GM21717 (cell line): Measurements from ENCODE around the gene SRR.
"Not testable (repeated sequence)": the region's sequence is repeated elsewhere in the genome, so short reads cannot be mapped to it uniquely, and the experiment has no call there.

Experiments used
- ATAC-seq: cut with Tn5 transposase; IDR thresholded peaks from one replicate; pipeline ENCODE4 v1.9.1; 2021; ENCODE audit warnings: mild to moderate bottlenecking, moderate library complexity; ENCODE audit not compliant: unreplicated experiment

The SRR gene

DNA sequence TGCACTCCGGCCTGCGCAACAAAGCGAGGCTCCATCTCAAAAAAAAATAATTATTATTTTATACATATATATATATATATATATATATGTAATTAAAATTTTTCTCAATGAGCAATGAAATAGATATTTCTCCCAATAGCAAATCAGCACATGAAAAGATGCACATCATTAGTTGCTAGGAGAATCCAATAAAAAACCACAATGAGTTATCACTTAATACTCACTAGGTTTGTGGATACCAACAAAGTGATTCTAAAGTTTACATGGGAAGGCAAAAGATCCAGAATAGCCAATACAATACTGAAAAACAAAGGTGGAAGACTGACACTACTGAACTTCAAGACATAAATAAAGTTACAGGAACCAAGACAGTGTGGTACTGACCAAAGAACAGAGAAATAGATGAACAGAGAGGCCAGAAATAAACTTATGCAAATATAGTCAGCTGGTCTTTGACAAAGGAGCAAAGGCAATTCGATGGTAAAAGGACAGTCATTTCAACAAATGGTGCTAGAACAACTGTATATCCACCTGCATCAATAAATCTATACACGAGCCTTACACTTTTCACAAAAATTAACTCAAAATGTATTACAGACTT is 13.8 kb upstream of the SRR start:
- no peak for ATAC-seq

DNA sequence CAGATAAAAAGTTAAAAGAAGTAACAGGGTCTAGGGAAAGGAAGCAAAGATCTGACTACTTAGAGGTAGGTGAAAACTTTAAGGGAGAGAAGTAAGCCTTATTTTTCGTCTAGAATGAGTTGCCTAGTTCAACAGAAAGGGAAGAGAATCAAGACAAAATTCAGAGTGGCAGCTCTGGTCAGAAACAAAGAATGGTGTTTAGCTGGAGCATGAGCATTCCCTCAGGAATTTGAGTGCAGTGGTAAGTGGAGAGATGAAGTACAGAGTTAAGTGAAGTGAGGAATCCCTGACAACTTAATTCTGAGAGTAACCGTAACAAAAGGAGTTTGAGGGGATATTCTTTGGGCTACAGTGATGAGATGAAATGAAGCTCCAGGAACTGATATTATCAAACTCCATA is 11.7 kb upstream of the SRR start:
- ATAC-seq, result no peak

- no peak for ATAC-seq
Observed at GRCh38 chr17:2295575-2295974, 8.2 kb upstream of the SRR start.

- no peak for ATAC-seq
Observed at GRCh38 chr17:2297023-2297422, 6.7 kb upstream of the SRR start.

GRCh38 chr17:2299136-2299535 is 4.6 kb upstream of the SRR start:
- no peak for ATAC-seq

DNA sequence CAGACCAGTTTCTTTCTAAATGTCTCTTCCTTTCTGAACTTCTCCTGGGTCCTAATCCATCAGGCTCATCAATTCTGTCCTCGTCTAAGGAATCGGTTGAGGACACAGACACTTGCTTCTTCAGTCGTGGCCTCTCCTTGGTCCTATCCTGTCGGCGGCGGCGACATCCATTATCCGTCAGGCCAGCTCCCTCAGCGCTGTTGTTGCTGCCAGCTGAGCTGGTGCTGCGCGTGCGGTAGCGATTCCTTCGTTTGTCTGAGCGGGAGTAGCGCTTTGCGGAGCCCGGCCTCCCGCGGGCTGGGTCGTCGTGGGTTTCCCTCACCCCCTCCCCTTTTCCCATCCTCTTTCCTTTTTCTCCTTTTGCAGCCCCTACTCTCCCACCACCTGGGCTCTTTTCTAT is 4.0 kb upstream of the SRR start:
- no peak for ATAC-seq

DNA sequence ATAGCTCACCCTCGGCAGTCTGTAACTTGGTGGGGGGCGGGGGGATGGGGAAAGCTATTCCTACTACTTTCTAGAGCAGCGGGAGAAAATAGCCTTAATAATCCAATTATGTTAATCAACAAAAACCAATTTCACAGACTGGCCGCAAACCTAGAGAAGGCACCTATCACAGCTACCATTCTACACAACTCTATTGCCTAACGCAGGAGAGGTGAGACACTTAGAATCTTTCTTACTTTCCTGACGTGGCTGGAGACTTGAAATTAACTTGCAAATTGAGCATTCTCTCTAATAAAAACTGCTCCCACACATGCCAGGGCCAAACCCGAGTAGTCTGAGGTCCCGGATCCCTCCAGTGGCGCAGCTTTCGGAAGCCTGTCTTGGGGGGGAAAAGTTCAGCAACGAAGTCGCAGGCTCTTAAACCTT is 959 bp upstream of the SRR start:
- ATAC-seq, result peak; percentile 18

DNA sequence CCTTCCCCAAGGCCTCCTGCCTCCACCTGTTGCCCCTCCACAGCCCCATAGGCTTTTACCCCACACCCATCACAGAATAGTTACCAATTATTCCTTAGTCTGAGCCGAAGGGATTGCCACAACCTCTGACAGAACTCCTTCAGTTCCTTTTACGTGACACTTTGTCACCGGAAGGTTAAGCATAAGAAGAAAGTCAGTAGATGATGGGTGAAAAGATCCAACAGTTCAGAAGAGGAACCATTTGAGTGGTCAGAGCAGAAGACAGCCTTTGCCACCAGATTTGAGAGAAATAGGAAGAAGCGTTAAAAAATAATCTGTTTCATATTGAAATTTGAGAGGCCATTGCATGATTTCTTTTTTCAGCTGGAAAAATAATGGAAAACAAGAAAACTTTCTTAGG is 1.2 kb downstream of the SRR start:
- ATAC-seq, result no peak

DNA sequence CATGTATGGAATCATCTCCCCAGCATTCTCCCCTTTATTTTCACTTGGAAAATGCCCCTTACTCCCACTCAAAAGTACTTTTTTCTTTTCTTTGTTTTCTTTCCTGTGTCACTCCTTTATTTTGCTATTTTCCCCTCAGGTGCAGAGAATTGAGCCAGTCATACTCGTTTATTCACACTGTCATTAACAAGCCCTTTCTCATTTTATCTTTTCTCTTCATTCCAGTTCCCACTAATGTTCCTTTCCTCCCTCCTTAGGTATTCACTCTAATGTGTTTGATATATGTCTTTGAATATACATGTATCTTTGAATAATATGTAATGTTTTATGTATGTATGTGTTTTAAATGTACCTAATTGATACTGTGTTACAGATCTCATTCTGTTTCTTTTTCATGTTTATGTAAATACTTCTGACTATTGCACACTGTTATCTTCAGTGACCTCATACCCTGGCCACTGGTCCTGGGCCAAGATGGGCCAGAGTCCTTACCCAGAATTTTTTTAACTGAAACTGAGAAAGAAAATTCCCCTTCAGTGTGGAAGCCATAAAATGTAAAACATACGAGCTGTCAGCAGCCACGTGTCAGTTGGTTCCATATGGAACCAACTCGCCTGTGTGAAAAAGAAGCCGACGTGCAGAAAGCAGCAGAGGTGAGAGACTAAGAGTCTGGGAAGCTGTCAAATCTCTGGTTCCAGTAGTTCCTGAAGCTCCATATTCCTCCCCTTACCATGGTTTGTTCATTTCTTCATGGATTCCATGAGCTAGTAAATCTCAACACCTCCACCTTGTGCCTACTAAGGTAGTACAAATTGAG is 5.8 kb downstream of the SRR start:
- ATAC-seq, result no peak

DNA sequence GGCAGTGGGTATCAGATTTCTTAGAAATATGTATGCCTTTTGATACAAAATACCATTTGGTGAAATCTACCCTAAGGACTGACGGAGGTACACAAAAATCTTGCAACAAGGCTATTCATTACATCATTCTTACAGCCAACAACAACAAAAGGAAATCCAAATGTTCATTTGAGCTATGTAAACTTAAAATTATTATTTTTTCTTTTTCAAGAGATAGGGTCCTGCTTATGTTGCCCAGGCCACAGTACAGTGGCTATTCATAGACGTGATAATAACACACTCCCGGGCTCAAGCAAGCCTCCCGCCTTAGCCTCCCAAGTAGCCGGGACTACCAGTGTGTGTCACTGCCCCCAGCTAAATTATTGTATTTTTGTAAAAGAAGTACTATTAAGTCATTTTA is 9.0 kb downstream of the SRR start:
- ATAC-seq, result no peak

DNA sequence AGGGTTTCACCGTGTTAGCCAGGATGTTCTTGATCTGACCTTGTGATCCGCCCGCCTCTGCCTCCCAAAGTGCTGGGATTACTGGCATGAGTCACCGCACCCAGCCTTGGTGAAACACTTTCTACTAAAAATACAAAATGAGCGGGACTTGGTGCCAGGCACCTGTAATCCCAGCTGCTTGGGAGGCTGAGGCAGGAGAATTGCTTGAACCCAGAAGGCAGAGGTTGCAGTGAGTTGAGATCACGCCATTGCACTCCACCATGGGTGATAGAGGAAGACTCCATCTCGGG is 13.1 kb downstream of the SRR start:
- ATAC-seq, result not testable (repeated sequence)

DNA sequence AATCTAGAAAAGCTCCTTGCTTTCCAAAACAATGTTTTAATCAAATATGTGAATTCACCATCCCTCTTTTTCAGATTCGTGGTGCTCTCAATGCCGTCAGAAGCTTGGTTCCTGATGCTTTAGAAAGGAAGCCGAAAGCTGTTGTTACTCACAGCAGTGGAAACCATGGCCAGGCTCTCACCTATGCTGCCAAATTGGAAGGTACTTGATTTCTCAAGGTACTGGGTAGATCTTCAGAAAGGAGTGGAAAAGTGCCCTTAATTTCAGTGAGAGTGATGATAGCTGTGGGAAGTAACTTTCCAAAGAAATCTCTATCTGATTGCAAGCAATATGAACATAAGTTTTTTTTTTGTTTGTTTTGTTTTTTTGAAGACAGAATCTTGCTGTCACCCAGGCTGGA is 14.0 kb downstream of the SRR start:
- no peak for ATAC-seq

- ATAC-seq, result no peak
Observed at GRCh38 chr17:2319051-2319450, 15.3 kb downstream of the SRR start.

DNA sequence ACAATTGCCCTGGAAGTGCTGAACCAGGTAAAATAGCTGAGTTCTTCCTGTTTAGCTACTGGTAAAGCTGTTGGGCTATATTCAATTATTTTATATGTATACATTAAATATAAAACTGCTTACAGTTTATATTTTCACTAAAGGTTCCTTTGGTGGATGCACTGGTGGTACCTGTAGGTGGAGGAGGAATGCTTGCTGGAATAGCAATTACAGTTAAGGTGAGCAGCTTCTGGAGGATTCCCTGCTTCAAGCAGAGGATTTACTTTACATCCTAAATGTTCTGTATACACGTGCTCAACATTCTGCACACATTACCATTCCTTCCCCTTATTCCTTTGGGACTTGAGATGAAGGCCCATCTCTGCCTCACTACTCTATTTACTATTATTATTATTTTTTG is 17.6 kb downstream of the SRR start:
- no peak for ATAC-seq

DNA sequence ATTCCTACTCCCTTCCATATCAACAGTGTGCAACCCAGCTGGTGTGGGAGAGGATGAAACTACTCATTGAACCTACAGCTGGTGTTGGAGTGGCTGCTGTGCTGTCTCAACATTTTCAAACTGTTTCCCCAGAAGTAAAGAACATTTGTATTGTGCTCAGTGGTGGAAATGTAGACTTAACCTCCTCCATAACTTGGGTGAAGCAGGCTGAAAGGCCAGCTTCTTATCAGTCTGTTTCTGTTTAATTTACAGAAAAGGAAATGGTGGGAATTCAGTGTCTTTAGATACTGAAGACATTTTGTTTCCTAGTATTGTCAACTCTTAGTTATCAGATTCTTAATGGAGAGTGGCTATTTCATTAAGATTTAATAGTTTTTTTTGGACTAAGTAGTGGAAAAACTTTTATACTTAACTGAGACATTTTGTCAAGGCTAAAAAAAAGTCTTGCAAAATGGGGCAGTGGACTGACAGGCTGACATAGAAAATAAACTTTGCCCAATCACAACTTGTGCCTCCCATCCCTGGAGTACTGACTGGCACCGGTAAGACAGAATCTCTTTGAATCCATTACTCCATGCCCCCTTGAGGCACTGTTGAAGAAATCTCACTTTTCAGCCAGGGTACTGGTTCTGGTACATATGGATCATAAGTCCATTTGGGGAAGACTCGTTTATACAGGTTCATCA is 20.0 kb downstream of the SRR start:
- no peak for ATAC-seq

DNA sequence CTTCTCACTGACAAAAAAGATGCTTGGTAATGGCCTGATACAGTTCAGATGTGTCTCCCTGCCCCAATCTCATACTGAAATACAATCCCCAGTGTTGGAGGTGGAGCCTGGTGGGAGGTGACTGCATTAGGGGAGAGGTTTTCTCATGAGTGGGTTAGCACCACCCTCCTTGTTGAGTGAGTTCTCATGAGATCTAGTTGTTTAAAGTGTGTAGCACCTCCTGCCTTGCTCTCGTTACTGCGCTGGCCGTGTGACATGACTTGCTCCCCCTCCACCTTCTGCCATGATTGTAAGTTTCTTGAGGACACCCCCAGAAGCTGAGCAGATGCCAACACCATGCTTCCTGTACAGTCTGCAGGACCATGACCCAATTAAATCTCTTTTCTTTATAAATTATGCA is 27.6 kb downstream of the SRR start:
- no peak for ATAC-seq

GRCh38 chr17:2335726-2336214 is 32.0 kb downstream of the SRR start:
- ATAC-seq, result no peak

DNA sequence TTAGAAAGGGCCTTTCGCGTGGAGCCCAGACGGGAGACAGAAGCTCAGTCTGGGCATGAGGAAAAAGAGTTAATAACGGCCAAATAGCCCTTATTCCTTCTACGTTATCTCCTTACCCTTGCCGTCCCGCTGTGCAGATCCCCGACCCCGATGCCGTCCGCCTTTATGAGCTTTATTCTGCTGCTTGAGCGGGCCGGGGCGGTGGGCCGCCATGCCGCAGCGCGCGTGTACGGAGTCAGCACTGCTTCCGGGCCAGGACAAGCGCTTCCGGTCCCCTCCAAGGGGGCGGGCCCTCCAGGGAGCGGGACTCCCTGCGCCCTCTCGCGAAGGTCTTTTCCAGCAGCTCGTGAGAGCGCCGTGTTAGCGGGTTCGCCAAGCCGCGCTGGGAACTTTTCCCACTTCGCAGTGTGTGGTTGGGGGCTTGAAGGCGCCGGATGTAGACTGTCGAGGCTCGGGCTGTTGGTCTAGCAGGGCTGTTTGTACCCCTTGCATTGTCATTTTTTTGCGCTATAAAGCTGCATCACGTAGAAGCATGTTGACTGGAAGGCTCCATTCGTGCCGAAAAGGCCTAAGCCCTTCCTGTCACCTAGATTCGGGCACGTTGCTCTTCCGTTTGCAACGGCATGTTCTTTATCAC is 32.6 kb downstream of the SRR start, which contains the start of gene TSR1:
Gene TSR1, minus strand, starts transcription at position 243 of the 637 bp plus-strand sequence. Its CDS starts 30 bp downstream, at position 213.
- ATAC-seq, result peak; percentile 83

DNA sequence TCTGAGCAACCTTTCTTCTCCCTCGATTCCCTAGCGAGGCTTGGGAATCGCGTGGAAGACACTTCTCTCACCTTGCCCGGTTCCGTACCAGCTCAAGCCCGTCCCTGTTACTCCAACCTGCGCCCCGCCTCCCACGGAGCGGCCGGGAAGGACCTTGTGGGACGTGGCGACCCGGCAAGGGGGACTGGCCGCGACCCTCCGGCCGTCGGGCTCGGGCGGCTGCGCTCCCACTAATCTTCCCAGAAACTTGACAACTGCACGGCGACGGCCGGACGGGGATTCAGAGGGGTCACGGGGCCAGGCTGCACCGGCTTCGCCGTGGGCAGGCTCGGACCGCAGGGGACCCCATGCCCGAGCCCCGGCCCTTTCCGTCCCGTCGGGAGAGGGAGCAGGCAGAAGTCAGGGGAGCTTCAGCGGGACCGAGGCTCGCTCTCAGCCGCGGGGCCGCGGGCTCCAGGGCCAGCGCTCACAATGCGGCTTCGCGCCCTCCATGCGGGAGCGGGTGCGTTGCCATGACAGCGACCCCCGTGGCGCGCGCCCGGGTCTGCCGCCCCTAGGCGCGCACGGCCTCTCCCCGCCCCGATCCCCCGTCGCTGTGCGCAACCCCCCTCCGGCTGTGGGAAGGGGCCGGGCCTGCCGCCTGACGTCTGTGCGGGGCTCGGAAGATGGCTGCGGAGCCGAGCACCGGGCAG is 33.2 kb downstream of the SRR start, which contains the start of gene SGSM2:
Gene SGSM2, plus strand, starts transcription at position 650 of the 692 bp plus-strand sequence. CDS start 188 bp downstream, outside the sequence.
- no peak for ATAC-seq

- ATAC-seq, result no peak
Observed at GRCh38 chr17:2337544-2338314, 34.0 kb downstream of the SRR start.
